Stimulated activated CD8-positive, alpha-beta memory T cell treated with anti-CD3 and anti-CD28 coated beads, Interleukin-4, amount 100 ng/mL, for 1 hour (primary cell): ENCODE results near the gene PFKM.

ENCODE experiments used
- DNase-seq, 2 donors: peaks; one replicate each; pipeline ENCODE4 v3.0.0-alpha.2; 2020; ENCODE audit warnings: low read depth in 2 of 2, low spot score in 1 of 2

PFKM gene

GRCh38 chr12:48119078-48119833 lies at the start of gene PFKM:
Gene PFKM (plus strand): TSS chr12:48119364. CDS start chr12:48122775, 3,411 bp downstream.
- peak in 1 of 2 donors; percentile 16 for DNase-seq

- DNase-seq, result no peak
Measured at GRCh38 chr12:48070033-48070432, 49.1 kb upstream of the PFKM start.

DNA sequence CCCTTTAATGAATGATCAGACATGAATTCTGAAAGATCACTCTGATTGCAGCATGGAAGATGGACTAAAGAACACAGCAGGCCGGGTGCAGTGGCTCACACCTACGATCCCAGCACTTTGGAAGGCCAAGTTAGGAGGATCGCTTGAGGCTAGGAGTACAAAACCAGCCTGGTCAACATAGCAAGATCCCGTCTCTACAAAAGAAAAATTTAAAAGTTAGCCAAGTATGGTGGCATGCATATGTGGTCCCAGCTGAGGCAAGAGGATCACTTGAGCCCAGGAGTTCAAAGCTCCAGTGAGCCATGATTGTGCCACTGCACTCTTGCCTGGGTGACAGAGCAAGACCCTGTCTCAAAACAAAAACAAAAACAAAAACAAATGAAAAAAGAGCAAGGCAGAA lies 48.4 kb upstream of the PFKM start:
- no peak for DNase-seq

GRCh38 chr12:48071808-48072207 lies 47.4 kb upstream of the PFKM start:
- no peak for DNase-seq

- no peak for DNase-seq
Measured at GRCh38 chr12:48072266-48072665, 46.9 kb upstream of the PFKM start.

DNA sequence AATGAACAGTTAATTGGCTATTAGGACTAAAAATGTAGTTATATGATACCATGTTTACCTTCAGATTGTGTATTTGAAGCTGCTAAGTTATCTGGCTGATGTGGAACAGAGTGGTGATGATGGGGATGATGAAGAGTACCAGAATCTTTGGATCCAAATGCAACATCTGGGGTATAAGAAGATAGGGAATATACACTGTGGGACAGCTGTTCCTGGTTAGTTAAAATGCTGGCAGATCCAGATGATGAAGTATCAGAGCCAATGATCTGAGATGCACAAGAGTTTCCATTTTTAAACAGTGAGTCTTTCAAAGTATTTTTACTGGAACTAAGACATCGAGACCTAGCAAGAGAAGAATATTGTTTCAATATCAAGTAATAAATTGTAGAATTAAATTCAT lies 44.9 kb upstream of the PFKM start:
- DNase-seq, result no peak

DNA sequence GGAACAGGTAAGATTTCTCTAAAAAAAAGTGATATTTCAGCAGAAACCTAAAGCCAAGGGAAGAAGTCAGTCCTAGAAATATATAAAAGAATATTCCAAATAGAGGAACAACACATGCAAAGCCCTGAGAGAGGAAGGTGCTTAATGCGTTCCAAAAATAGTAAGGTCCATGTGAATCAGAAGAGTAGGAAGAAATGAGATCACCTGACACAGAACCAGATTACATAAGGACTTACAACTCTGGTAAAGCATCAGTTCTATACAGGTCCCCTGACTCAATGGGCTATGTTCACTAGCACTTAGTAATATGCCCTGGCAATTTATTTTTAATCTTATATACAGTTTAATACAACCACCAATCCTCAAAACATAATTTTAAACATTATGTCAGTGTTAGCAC lies 43.3 kb upstream of the PFKM start:
- no peak for DNase-seq

GRCh38 chr12:48077111-48077510 lies 42.1 kb upstream of the PFKM start:
- DNase-seq, result no peak

GRCh38 chr12:48078901-48079300 lies 40.3 kb upstream of the PFKM start:
- no peak for DNase-seq

- no peak for DNase-seq
Measured at GRCh38 chr12:48080285-48080684, 38.9 kb upstream of the PFKM start.

- no peak for DNase-seq
Measured at GRCh38 chr12:48080821-48081220, 38.3 kb upstream of the PFKM start.

DNA sequence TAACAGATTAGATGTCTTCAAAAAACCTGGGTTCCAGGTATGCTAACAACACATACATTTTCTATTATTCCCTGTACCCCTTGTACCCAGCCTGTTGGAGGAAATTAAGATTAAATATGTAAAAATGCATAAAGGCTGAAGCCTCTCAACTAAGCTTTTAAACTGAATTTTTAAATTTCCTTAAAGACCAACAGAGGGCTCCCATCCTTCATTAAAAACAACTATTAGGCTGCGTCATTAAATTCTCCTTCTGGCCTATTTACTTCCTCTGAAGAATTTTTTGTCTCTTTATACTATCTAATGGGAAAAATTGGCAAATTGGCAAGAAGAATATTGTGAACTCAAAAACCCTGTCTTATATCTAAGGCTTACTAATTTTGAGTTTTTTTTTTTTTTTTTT lies 35.1 kb upstream of the PFKM start:
- DNase-seq, result no peak

- DNase-seq, result no peak
Measured at GRCh38 chr12:48084841-48085460, 34.2 kb upstream of the PFKM start.

GRCh38 chr12:48086327-48086726 lies 32.8 kb upstream of the PFKM start:
- DNase-seq, result no peak

DNA sequence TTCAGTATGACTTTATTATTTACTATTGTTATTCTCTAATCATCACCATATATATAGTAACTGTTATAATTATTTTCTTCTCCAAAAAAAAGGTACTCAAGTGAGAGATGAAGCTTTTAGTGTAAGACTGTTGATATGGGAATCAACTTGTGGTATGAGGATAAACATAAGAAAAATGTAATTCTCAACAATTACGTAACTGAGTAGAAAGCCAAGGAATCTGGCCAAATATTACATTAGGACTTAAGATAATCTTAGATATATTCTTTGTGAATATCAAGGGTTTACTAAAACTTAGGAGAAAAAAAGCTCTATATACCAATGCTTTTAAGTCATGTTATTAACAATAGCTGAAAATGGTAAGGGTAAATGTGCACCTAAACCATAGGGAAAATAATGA lies 26.6 kb upstream of the PFKM start:
- DNase-seq, result no peak

- no peak for DNase-seq
Measured at GRCh38 chr12:48104531-48104930, 14.6 kb upstream of the PFKM start.

- DNase-seq, result peak; percentile 14 to 22
Measured at GRCh38 chr12:48105321-48105866, 13.8 kb upstream of the PFKM start.

- DNase-seq, result peak; percentile 76 to 77
Measured at GRCh38 chr12:48105867-48106680, 13.1 kb upstream of the PFKM start, which contains the start of gene SENP1. Gene SENP1 (minus strand): TSS chr12:48106079. CDS start chr12:48101472, 4,607 bp downstream.

GRCh38 chr12:48106681-48107613 lies 12.2 kb upstream of the PFKM start:
- DNase-seq, result no peak

DNA sequence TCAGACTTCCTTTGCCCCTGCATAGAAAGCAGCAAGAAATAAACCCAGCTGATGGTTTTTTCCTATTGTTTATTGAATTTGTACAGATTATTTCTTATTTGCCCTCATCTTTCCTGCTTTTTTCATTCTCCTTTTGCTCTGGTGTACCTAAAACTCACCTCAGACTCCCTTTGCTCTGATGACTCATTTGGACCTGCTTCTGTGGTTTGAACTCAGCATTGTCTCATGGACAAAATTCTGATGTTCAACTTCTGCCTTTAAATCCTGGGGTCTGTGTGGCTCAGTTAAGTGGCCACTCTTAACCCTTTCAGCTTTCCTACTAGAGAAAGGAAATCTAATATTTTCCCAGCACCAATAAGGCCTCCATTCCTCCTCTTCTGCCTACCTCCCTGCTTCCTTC lies 9.7 kb upstream of the PFKM start:
- DNase-seq, result no peak
